ENCODE measurements around the gene FBXO2. TPM values are rescaled to one million over a fixed set of nuclear protein-coding genes. Genes with fewer than 3 reads are reported as not detected.

FBXO2 gene
- total RNA-seq, 4 donors from 2014 or later, result 4.7 to 12.5 (median 6.8) TPM

DNA sequence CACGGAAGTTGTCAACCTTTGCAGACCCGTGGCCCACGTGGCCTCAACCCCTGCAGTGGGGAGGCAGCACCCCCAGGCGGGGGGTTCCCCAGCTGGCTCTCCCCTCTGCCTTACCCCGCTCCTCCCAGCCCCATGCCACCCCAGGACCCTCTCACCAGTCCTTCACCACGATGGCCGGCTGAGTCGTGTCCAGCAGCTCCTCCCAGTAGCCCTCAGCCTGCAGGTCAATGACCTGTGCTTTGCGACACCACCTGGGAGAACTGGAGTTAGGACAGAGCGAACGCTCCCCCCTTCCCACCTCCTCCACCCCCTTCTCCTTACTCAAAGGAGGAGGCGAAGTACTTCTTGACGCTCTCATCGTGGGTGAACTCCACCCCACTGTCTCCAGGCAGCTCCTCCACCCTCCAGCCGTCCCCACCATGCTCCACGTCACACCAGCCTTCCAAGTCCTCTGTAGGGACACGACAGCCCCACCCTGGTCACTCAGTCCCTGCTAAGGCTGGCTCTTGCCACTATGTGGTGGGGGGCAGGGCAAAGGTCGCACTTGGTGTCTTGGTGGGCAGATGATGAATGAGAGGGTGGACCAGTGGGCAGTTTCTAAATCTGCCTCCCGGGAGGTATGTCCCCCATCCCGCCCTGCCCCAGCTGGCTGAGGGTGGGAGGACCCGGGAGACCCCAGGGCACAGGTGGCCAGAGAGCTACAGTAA, 4.5 kb downstream of the FBXO2 start:
- WGBS, 2 donors (ENCODE audit: low coverage in 1 of 2), result 17% methylated on average over 4 to 8 of the region's 21 CpGs
- Histone ChIP-seq H3K36me3 (no peaks in the 10 kb centered on the region), H3K4me3 (peak overlapping the region in 1 of 2 donors; percentile 22), H3K27me3 (peaks cover 47% of the 10 kb centered on the region), H3K4me1 (peaks cover 0 to 50% (median 18%) of the 10 kb centered on the region in 3 donors), H3K9me3 (no peaks in the 10 kb centered on the region), H3K27ac (no peak overlapping the region)
- no peak for TF ChIP-seq POLR2AphosphoS5 (IDR thresholded peaks at IDR 0.05)
- TF ChIP-seq EP300 (IDR thresholded peaks at IDR 0.05), result no peak
- TF ChIP-seq, protein P1, sequence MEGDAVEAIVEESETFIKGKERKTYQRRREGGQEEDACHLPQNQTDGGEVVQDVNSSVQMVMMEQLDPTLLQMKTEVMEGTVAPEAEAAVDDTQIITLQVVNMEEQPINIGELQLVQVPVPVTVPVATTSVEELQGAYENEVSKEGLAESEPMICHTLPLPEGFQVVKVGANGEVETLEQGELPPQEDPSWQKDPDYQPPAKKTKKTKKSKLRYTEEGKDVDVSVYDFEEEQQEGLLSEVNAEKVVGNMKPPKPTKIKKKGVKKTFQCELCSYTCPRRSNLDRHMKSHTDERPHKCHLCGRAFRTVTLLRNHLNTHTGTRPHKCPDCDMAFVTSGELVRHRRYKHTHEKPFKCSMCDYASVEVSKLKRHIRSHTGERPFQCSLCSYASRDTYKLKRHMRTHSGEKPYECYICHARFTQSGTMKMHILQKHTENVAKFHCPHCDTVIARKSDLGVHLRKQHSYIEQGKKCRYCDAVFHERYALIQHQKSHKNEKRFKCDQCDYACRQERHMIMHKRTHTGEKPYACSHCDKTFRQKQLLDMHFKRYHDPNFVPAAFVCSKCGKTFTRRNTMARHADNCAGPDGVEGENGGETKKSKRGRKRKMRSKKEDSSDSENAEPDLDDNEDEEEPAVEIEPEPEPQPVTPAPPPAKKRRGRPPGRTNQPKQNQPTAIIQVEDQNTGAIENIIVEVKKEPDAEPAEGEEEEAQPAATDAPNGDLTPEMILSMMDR (IDR thresholded peaks at IDR 0.05), result no peak
- no peak for TF ChIP-seq POLR2A (IDR thresholded peaks at IDR 0.05)
- no peak for ATAC-seq

DNA sequence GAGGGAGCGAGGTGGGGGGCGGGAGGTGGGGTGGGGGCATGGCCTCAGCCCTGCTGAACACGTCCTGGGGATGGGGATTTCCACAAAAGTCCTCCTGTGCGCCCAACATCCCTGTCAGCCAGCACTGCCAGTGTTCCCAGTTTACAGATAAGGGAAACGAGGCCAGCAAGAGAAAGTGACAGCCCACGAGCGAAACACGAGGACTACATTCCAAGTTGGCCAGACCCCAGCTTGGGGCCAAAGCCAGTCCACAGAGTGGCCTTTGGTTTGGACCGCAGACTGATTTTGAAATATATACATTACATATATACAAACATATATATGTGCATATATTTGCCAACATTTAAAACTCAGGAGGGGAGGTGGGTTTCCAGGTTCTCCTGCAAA, 5.0 kb downstream of the FBXO2 start:
- H3K36me3 ChIP-seq, result no peaks in the 10 kb centered on the region
- peaks cover 47% of the 10 kb centered on the region for H3K27me3 ChIP-seq
- TF ChIP-seq, protein P1 (IDR thresholded peaks at IDR 0.05), result no peak
- TF ChIP-seq POLR2AphosphoS5 (IDR thresholded peaks at IDR 0.05), result no peak
- no peak for TF ChIP-seq POLR2A (IDR thresholded peaks at IDR 0.05)
- TF ChIP-seq EP300 (IDR thresholded peaks at IDR 0.05), result no peak
- H3K27ac ChIP-seq, result no peak overlapping the region
- peaks cover 0 to 47% (median 18%) of the 10 kb centered on the region in 3 donors for H3K4me1 ChIP-seq
- no peak for ATAC-seq
- H3K9me3 ChIP-seq, result no peaks in the 10 kb centered on the region
- H3K4me3 ChIP-seq, result no peak overlapping the region
- WGBS, 2 donors (ENCODE audit: low coverage in 1 of 2), result no CpG with 5 or more reads among the region's 9 CpGs

DNA sequence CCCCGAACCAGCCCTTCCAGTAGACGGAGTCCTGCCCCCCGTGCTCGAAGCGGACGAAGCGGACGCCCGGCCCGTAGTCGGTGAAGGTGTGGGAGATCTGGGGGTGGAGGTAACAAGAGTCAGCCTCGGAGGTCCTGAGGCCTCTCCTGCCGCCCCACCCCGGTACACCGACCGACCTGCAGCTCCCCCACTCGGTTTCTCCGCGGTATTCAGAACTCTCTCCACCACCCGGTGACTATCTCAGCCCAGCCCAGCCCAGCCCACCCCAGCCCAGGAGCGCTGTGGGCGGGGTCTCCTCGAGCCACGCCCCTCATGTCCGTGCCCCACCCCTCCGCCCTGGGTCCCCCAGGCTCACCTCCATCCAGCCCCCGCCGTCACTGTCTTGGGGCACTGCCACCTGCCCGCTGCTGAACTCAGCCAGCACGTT, 5.5 kb downstream of the FBXO2 start:
- TF ChIP-seq POLR2AphosphoS5 (IDR thresholded peaks at IDR 0.05) (no peak), POLR2A (IDR thresholded peaks at IDR 0.05) (no peak), EP300 (IDR thresholded peaks at IDR 0.05) (no peak)
- TF ChIP-seq, protein P1 (IDR thresholded peaks at IDR 0.05), result no peak
- 0% methylated on average over 1 of the region's 30 CpGs; no CpG with 5 or more reads in 1 of the 2 donors for WGBS, 2 donors (ENCODE audit: low coverage in 1 of 2)
- peak; percentile 29 for ATAC-seq
- H3K4me1 ChIP-seq, result peaks cover 0 to 42% (median 18%) of the 10 kb centered on the region in 3 donors
- H3K27me3 ChIP-seq, result peaks cover 51% of the 10 kb centered on the region
- no peaks in the 10 kb centered on the region for H3K36me3 ChIP-seq
- H3K27ac ChIP-seq, result no peak overlapping the region
- no peak overlapping the region for H3K4me3 ChIP-seq
- no peaks in the 10 kb centered on the region for H3K9me3 ChIP-seq

GRCh38 chr1:11648039-11648438, 6.2 kb downstream of the FBXO2 start:
- Histone ChIP-seq H3K9me3 (no peaks in the 10 kb centered on the region), H3K27me3 (peaks cover 57% of the 10 kb centered on the region), H3K4me1 (peaks cover 0 to 37% (median 18%) of the 10 kb centered on the region in 3 donors), H3K4me3 (no peak overlapping the region), H3K36me3 (no peaks in the 10 kb centered on the region), H3K27ac (no peak overlapping the region)
- ATAC-seq, result no peak
- TF ChIP-seq, protein P1 (IDR thresholded peaks at IDR 0.05), result no peak
- TF ChIP-seq POLR2AphosphoS5 (IDR thresholded peaks at IDR 0.05) (no peak), EP300 (IDR thresholded peaks at IDR 0.05) (no peak), POLR2A (IDR thresholded peaks at IDR 0.05) (no peak)
- 44 to 90% methylated on average over 2 to 5 of the region's 6 CpGs for WGBS, 2 donors (ENCODE audit: low coverage in 1 of 2)

DNA sequence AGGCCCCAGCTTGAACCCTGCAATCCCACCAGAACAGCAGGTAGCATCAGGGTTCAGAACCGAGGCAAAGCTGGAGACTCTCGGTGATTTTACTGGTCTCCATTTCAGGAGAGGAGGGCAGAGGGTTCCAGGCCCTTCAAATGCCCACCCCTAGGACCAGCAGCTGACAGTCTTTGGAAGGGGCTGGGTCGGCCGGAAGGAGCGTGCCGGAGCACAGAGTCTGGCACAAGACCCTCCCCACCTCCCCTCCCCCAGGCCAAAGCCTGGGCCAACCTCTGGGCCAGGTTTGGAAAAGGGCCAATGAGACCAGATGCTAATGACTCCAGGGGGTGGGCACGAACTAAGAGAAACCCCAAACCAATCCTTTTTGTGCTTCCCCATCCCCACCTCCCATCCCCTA, 6.9 kb downstream of the FBXO2 start:
- H3K27me3 ChIP-seq, result peaks cover 62% of the 10 kb centered on the region
- H3K4me1 ChIP-seq, result peaks cover 0 to 37% (median 18%) of the 10 kb centered on the region in 3 donors
- H3K36me3 ChIP-seq, result no peaks in the 10 kb centered on the region
- WGBS, 2 donors (ENCODE audit: low coverage in 1 of 2), result no CpG with 5 or more reads among the region's 7 CpGs
- no peak overlapping the region for H3K27ac ChIP-seq
- ATAC-seq, result no peak
- no peak overlapping the region for H3K4me3 ChIP-seq
- no peak for TF ChIP-seq POLR2AphosphoS5 (IDR thresholded peaks at IDR 0.05)
- TF ChIP-seq, protein P1 (IDR thresholded peaks at IDR 0.05), result no peak
- TF ChIP-seq EP300 (IDR thresholded peaks at IDR 0.05), result no peak
- no peak for TF ChIP-seq POLR2A (IDR thresholded peaks at IDR 0.05)
- no peaks in the 10 kb centered on the region for H3K9me3 ChIP-seq
